HTR-8/SVneo (cell line): ENCODE data around the gene TRAF1.

ENCODE experiments used
- DNase-seq: peaks from one replicate; pipeline ENCODE4 v3.0.0; 2011; ENCODE audit warnings: low spot score, mixed read lengths; ENCODE audit not compliant: insufficient read length
- FAIRE-seq: peaks from 2 replicates; lab custom pipeline; 2011; peaks lifted over from hg19 to GRCh38; lab: Jason Lieb, UNC

TRAF1 gene

DNA sequence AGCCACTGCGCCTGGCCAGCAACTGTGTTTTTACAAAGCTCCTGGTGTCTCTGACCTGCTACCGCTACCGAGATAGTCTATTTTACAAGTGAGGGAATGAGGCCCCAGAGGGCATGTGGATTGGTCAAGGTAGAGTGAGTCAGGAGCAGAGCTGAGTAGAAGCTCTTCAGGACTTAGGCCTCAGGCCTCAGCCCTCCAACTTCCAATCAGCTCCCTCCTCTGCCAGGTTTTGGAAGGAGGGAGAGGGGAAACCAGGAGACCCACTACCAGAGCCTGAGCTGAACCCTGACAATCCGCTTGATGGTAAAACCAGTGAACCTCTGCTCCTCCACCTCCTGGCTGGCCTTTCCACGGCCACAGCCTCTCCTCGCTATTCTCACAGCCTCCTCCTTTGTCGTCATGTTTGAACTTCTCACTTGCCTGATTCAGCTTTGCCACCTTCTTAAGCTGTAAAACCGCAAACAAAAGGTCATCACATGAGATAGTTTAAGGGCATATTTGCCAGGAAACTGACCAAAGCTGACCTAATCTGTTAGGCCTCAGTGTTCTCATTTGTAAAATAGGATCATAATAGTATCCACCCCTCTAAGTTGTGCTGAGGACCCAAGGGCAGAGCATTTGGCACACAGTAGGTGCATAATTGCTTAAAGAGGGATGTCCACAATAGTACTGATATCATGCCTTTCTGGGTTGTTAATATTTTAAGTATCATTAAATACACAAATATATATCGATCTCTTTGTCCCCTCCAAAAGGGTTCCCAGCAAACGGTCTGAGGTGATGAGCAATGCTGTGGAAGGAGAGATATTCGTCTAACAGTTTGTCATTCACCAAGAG lies 1.7 kb downstream of the TRAF1 start:
- FAIRE-seq (no peak), DNase-seq (no peak)

DNA sequence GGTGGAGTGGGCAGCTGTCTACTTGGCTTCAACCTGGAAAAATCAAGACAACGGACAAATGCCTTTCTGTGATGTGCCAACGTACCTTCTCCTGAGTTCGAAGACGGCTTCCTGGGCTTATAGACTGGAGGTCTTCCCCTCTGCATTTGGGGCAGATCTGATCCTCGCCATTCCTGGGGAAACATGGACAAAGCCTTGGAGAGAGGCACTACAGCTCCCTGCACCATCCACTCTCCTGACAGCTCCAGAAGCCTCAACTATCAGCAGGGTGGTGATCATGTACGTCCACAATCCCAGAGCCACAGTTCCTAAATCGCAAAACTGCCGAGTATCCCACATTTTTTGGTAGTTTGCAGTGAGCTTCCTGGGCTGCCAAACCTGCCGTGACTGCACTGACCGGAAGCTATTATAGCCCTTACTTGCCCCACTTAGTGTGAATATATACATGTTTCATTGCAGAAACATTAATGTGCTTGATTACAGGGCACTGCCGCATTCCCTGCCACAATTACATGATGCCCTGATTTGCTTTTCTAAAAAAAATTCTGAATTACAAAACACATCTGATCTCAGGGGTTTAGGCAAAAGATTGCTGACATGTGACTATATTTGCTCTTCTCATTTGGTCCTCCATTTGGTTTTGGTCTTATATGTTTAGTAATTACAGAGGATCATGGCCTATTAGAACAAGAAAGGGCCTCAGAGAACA lies 2.8 kb downstream of the TRAF1 start:
- FAIRE-seq = no peak
- DNase-seq = no peak

DNA sequence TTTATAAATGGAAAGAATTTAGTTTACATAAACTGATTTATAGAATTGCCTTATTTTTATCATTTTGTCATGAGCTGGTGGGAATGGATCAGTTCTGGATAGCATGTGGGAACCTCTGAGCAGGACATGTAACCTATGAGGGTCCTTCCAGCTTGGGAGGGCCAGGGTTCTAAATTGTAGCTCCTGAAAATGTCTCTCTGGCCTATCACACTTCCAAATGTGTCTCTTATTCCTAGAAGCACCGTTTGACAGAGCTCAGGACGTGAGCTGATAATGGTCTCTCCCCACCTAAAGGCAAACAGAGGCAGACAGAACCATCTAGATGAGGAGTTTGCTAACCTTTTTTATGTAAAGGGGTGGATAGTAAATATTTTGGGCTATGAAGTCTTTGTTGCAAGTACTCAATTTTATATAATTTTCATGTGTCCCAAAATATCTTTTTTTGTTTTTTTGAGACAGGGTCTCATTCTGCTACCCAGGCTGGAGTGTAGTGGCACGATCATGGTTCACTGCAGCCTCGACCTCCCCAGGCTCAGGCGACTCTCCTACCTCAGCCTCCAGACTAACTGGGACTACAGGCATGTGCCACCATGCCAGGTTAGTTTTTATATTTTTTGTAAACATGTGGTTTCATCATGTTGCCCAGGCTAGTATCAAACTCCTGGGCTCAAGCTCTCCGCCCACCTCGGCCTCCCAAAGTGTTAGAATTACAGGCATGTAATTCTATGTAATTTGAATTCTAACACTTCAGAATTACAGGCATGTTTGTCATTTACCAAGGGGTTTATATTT lies 4.0 kb downstream of the TRAF1 start:
- DNase-seq (no peak), FAIRE-seq (no peak)

DNA sequence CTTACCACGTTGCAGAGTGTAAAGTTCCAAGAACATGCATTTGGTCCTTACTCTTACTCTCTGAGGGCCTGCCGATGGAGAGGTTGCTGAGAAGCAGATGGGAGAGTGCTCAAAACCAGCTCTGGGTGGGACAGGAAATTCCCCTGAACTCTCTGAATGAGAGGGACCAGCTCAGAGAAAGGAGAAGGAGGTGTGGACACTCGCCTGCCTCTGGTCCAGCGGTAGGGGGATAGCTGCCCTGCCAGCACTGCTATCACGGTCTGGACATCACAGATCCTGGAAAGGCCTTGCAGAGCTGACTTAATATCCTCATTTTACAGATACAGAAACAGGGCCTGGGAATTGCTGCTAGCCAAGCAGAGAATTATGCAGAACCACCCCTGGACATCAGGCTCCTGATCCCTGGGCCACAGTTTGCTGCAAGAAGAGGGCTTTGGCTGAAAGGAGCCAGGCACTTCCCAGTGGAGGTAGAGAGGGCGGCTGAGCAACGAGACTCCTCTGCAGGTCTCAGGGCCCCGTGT lies 4.9 kb downstream of the TRAF1 start:
- DNase-seq (no peak), FAIRE-seq (no peak)

DNA sequence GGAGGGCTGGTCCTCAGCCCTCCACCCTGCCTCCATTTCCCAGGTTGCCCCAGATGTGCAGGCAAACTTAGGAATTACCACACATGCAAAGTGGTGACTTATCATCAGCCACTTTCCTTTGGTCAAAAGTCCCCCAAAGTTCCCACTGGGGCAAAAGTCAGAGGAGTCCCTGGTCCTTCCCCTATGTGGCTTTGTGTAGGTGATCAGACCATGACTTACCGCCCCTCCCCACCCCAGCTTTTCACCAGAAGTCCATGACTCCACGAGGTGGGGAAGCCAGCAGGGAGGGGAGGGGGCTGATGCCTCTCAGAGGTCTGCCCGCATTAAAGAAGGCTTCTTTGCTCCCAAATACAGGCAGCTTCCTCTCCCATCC lies 5.8 kb downstream of the TRAF1 start:
- DNase-seq = no peak
- FAIRE-seq = no peak

DNA sequence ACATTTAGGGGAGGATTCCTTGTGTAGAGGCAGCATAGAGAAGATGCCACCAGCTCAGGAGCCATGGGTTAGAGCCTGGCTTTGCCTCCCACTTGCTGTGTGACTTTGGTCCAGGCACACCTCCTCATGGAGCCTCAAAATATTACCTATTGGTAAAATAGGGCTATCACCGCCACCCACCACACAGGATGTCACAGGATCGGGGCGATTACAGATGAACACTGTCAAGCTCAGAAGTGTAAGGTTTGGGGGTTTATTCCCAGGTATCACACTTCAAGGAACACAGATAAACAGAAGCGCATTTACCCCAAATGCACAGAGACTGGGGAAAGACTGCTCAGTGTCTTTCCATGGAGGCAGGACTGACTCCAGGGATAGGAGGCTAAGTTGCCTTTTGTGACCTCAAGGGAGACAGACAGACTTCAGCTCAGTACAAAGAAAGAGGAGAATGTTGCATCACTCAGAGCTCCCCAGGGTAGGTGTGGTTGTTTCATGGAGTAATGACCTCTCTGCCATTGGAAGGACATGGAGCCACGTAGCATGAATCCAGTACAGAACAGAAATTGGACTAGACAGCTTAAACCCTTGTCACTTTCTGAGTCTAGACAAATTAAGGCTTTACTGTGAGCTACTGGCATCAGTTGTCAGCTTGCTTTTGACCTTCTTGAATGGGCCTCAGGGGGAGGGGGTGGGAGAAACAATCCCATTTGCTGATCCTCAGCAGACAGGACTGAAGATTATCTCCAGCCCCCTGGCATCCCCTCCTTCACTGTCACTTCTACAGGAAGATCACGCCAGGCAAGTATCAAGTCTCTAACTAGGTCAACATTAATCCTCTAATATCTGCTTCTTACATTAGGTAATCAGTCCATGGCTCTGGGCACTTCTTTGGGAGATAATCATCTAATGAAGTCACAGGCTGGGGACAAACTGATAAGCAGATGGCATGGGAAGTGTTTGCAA lies 6.5 kb downstream of the TRAF1 start:
- FAIRE-seq (no peak), DNase-seq (no peak)

DNA sequence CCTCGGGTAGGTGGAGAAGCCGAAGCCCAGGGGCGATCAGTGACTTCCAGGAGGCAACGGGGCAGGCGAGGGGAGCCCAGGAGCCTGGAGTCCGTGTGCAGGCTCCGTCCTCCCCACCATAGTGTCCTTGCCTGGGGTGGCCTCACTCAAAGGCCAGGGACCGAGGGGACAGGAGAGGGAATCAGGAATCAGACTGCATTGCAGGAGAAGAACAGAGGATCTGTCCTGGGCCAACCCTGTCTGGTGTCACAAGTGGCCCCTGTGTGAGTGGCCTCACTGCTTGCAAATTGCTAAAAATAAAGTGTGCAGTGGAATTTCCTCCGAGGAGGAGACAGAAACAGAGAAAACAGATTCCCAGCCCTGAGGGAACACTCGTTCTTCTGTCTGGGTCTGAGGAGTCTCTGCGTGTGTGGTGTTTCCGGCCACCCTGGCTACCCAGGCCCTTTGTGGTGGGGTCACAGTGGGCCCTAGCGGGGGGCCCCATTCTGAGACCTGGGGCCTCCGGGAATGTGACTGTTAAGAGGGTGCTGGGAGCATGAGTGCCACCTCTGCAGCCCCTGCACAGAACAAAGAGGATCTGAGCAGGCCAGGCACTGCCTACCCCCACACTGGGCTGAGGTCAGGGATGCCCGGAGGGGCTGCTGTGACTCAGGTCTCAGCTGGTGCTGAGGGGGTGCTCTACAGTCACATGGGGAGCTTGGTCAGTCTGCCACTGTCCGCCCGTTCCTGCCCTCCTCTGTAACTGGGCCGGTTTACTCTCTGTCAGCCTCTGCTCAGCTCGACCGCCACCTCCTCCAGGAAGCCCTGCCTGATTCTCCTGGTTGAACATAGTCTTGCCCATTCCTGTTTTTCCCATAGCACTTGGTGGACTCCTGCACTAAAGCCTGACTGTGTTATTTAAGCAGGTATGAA lies 7.4 kb downstream of the TRAF1 start:
- FAIRE-seq = no peak
- DNase-seq = no peak

DNA sequence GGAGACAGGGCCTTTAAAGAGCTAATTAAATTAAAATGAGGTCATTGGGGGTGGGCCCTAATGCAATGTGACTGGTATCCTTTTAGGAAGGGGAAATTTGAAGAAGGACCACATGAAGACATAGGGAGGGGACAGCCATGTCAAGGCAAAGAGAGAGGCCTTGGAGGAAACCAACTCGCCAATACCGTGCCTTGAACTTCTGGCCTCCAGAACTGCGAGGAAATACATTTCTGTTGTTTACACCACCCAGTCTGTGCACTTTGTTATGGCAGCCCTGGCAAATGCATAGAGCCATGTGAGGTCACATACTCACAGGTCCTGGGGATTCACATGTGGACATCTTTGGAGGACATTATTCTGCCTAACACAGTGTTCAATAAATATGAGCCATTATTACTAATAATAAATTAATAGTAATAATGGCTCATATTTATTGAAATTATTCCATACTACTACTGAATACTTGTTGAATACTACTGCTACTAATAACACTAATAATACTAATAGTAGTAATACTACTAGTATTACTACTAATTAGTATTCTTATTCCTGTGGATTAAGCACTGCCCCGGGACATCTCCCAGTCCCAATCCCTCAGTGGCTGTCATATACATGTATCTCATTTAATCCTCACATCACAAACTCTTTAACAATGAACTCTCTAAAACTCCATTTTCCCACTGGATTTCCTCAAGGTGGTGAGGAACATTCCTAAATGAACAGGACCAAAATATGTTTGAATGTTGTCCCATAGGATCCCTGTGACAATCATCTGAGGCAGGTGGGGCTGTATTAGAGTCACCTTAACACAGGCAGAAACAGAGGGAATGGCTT lies 8.4 kb downstream of the TRAF1 start:
- no peak for DNase-seq
- FAIRE-seq = no peak

DNA sequence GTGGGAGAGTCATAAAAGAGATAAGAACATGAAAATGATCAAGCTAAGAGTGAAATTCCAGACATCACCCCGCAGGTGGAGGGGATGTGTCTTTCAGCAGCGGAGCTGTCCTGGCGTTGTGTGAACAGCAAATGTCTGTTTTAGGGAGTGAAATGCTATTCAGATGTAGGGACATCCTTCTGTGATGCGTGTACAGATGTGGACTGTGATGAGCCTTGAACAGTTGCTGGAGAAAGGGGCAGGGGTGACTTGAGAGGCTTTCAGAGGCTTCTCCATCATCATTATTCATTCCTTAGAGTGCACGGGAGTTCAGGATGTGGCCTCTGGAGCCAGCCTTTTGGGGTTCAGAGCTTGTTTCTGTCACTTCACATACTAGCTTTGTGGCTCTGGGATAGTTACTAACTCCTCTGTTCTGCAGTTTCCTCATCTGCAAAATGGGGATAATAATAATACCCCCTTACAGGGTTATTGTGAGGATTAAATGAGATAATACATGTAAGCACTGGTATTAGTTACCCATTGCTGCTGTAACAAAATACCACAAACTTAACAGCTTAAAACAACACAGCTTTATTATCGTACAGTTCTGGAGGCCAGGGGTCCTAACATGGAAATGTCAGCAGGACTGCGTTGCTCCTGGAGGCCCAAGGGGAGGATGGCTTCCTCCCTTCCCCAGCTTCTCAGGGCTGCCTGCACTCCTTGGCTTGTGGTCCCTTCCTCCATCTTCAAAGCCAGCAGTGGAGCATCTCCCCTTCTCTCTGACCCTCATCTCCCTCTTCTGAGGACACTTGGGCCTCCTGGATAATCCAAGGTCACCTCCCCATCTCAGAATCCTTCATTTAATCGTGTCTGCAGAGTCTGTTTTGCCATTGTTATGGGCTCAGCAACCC lies 9.4 kb downstream of the TRAF1 start:
- DNase-seq (no peak), FAIRE-seq (no peak)

DNA sequence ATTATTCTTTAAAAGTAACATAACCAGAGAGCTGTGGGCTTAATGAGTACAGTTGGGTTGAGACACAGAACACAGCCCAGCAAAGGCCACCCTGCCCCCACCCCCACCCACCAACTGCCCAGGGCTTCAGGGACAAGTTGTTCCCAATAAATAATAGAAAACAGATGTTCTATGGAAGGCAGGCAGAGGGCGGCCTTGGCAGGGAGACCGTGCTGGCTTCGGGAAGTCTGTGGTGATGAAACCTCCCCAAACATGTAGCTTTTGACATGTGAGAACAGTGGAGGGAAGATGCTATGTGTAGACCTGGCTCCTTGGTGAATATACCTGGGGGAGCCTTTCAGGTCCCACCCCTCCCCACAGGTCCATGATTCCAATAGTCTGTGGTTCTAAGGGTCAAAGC lies 10.0 kb downstream of the TRAF1 start:
- DNase-seq (no peak), FAIRE-seq (no peak)

DNA sequence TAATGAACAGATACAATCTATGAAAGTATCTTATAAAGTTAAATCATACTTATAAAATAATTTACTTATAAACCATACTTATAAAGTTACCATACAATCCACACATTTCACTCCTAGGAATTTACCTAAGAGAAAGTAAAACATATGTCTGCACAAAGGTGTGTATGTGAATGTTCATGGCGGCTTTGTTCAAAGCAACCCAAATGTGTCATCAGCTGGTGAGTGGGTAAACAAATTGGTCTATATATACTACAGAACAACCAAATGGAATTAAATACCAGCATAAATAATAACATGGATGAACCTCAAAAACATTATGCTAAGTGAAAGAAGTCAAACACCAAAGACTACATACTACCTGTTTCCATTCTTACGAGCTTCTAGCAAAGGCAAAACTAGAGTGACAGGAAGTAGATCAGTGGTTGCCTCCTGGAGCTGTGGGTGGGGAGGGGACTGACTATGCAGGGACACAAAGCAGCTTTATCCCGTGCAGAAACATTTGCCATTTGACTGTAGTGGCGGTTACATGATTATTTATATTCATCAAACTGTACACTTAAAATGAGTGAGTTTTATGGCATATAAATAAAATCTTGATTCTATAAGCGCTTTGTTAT lies 10.6 kb downstream of the TRAF1 start:
- DNase-seq = no peak
- FAIRE-seq = no peak

DNA sequence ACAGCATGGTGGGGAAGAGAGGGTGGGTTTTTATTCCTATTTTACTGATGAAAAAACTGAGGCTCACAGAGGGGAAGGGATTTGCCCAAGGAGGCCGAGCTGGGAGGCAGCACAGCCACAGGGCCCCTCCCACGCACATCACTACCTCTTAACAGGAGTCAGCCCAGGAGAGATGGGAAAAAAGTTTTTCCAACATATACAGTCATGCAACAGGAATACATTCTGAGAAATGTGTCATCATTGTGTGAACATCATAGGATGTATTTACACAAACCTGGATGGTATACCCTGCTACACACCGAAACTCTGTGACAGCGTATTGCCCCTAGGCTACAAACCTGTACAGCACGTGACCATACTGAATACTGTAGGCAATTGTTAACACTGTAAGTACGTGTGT lies 11.6 kb downstream of the TRAF1 start:
- DNase-seq (no peak), FAIRE-seq (no peak)

DNA sequence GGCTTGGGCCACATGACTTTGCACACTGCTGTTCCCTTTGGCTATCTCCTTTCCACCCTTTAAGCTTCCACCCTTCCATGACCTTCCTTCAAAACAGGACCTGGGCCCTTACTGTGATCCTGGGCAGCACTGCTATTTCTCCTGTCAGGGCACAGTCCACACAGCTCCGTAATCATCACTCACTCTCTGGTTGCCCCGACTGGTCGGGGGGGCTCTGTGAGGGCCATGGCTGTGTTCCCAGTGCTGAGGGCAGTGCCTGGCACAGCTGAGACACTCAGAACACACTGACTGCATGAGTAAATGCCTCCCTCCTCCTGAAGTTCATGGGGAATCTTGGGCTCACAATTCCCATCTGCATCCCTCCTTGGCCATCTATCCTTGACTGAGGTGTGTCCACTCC lies 12.2 kb downstream of the TRAF1 start:
- no peak for DNase-seq
- no peak for FAIRE-seq

DNA sequence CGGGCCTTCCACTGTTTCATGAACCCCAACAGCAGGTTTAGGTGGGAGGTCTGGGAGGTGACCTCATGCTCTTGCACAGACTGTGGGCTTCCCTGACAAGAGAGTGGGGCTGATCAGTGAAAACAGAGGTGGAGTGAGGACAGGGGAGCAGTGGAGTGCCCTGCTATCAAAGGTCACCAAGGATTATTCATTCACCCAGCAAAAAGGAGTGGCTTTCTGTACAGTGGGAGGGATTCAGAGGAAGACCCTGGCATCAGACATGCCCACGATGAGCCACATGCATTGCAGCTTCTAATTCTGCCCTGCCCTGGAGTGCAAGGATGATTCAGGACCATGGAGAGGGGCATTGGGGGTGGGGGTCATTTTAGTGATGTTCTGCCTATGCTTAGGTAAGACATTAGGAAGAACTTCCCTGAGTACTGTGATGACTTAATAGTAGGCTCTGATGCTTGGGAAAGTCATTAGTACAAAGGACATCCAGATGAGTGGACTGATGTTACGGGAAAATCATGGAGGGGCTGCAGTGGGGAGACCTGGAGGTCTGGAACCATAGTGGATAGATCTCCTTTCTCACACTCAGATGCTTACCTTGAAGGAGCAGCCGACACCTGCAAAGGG lies 12.8 kb downstream of the TRAF1 start:
- no peak for FAIRE-seq
- no peak for DNase-seq

DNA sequence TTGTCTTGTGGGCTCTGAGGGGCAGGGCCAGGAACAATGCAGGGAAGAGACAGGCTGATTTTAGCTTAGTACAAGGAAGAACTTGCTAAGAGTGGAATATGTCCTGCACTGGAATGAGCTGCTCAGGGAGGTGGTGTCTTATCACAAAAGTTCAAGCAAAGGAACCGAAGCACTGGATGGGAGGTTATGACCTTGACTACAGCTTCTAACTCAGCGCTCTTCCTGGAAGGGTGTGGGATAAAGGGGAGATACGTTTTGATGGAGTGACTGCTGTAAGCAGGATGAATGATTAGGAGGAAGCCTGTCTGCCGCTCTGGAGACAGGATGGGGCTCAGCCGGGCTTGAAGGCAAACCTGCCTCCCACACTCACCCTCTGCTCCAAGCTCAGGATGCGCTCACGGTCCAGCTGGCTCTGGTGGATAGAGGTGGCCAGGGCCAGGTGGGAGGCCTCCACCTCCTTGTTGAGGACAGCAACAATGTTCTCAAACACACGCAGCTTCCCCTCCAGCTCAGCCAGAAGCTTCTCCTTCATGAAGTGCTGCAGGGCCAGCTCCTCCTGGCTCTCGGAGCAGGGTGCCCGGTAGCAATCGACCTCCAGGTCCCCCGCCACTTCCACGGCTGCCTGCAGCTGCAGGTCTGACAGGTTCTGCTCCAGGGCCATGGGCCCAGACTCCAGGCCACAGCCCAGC lies 13.5 kb downstream of the TRAF1 start:
- FAIRE-seq = no peak
- no peak for DNase-seq
